Astrocyte (in vitro differentiated cells and primary cell): ENCODE measurements around the gene OMD. TPM values are rescaled to one million over a fixed set of nuclear protein-coding genes. Genes with fewer than 3 reads are reported as not detected.

ENCODE experiments used
- DNase-seq: peaks from one replicate; pipeline ENCODE4 v3.0.0-alpha.2; 2010; ENCODE audit warnings: low read depth
- FAIRE-seq: peaks from 2 replicates; lab custom pipeline; 2011; peaks lifted over from hg19 to GRCh38; lab: Jason Lieb, UNC
- H2AFZ ChIP-seq: 2 replicates; pipeline ENCODE4 v1.6.0; 2012; ENCODE audit warnings: low read depth, low read length, inconsistent platforms
- H3K27ac ChIP-seq: 2 replicates; pipeline ENCODE4 v1.5.1; 2011; ENCODE audit warnings: low read depth, low read length, inconsistent platforms
- H3K27me3 ChIP-seq: 2 replicates; pipeline ENCODE4 v1.6.0; 2011; ENCODE audit warnings: low read length, inconsistent platforms; ENCODE audit not compliant: insufficient read depth
- H3K36me3 ChIP-seq: 2 replicates; pipeline ENCODE4 v1.5.1; 2011; ENCODE audit warnings: low read length, inconsistent platforms; ENCODE audit not compliant: insufficient read depth
- H3K4me1 ChIP-seq: 2 replicates; pipeline ENCODE4 v1.5.1; 2011; ENCODE audit warnings: low read length, inconsistent platforms; ENCODE audit not compliant: insufficient read depth
- H3K4me2 ChIP-seq: 2 replicates; pipeline ENCODE4 v1.6.0; 2012; ENCODE audit warnings: low read length, inconsistent platforms
- H3K4me3 ChIP-seq: 2 replicates; pipeline ENCODE4 v1.5.1; 2011; ENCODE audit warnings: low read depth, mild to moderate bottlenecking, low read length, inconsistent platforms; ENCODE audit not compliant: insufficient read depth
- H3K79me2 ChIP-seq: 2 replicates; pipeline ENCODE4 v1.6.0; 2012; ENCODE audit warnings: mild to moderate bottlenecking, low read length, inconsistent platforms; ENCODE audit not compliant: insufficient read depth
- H3K9ac ChIP-seq: 2 replicates; pipeline ENCODE4 v1.6.0; 2012; ENCODE audit warnings: mild to moderate bottlenecking, low read length, inconsistent platforms
- H3K9me3 ChIP-seq: 2 replicates; pipeline ENCODE4 v1.5.1; 2012; ENCODE audit warnings: low read depth, mild to moderate bottlenecking, low read length, inconsistent platforms; ENCODE audit not compliant: insufficient read depth
- H4K20me1 ChIP-seq: 2 replicates; pipeline ENCODE4 v1.6.0; 2012; ENCODE audit warnings: low read length, inconsistent platforms; ENCODE audit not compliant: insufficient read depth
- H3K27ac Mint-ChIP-seq: one replicate; pipeline ENCODE4 v1.8.0; 2021; ENCODE audit warnings: mild to moderate bottlenecking, mixed read lengths; ENCODE audit not compliant: unreplicated experiment
- H3K27me3 Mint-ChIP-seq: one replicate; pipeline ENCODE4 v1.8.0; 2021; ENCODE audit warnings: low read depth, mixed read lengths; ENCODE audit not compliant: unreplicated experiment
- H3K36me3 Mint-ChIP-seq: one replicate; pipeline ENCODE4 v1.8.0; 2021; ENCODE audit warnings: low read depth, mixed read lengths; ENCODE audit not compliant: unreplicated experiment
- H3K4me1 Mint-ChIP-seq: one replicate; pipeline ENCODE4 v1.8.0; 2021; ENCODE audit warnings: low read depth, mixed read lengths; ENCODE audit not compliant: unreplicated experiment
- H3K4me3 Mint-ChIP-seq: one replicate; pipeline ENCODE4 v1.8.0; 2021; ENCODE audit warnings: mild to moderate bottlenecking, moderate library complexity, mixed read lengths; ENCODE audit not compliant: unreplicated experiment
- H3K9me3 Mint-ChIP-seq: one replicate; pipeline ENCODE4 v1.8.0; 2021; ENCODE audit warnings: mild to moderate bottlenecking, mixed read lengths; ENCODE audit not compliant: unreplicated experiment
- CTCF ChIP-seq: IDR thresholded peaks from 2 replicates; pipeline ENCODE4 v1.5.1; 2011; ENCODE audit warnings: low read depth, mild to moderate bottlenecking, inconsistent platforms, low read length, moderate library complexity; ENCODE audit not compliant: insufficient read depth
- EZH2 ChIP-seq: IDR thresholded peaks from 2 replicates; pipeline ENCODE4 v1.6.1; 2012; ENCODE audit warnings: mild to moderate bottlenecking, low read length, inconsistent platforms; ENCODE audit not compliant: insufficient read depth
- total RNA-seq: library from RNA; stranded (reverse); gene quantifications from 2 replicates; pipeline ENCODE4 v1.2.1, GENCODE V29; 2021

OMD gene
- total RNA-seq, 1 donor from 2014 or later = not detected

- Histone ChIP-seq H3K9ac (no peak overlapping the region), H2AFZ (no peak overlapping the region), H3K79me2 (no peaks in the 10 kb centered on the region), H3K4me1 (no peaks in the 10 kb centered on the region), H3K4me2 (no peak overlapping the region), H3K36me3 (no peaks in the 10 kb centered on the region), H3K4me3 (no peak overlapping the region), H4K20me1 (no peaks in the 10 kb centered on the region), H3K27ac (no peak overlapping the region), H3K9me3 (no peaks in the 10 kb centered on the region), H3K27me3 (no peaks in the 10 kb centered on the region)
- H3K9me3 Mint-ChIP-seq = no peaks in the 10 kb centered on the region
- TF ChIP-seq CTCF (no peak), EZH2 (no peak)
- FAIRE-seq = no peak
- no peaks in the 10 kb centered on the region for H3K27me3 Mint-ChIP-seq
- DNase-seq = no peak
- no peaks in the 10 kb centered on the region for H3K4me1 Mint-ChIP-seq
- no peaks in the 10 kb centered on the region for H3K36me3 Mint-ChIP-seq
- no peak overlapping the region for H3K4me3 Mint-ChIP-seq
- no peak overlapping the region for H3K27ac Mint-ChIP-seq
These were observed 8.1 kb upstream of the OMD start for GRCh38 chr9:92432350-92432749.

- Histone ChIP-seq H3K4me2 (no peak overlapping the region), H3K9ac (no peak overlapping the region), H3K9me3 (no peaks in the 10 kb centered on the region), H3K4me3 (no peak overlapping the region), H3K79me2 (no peaks in the 10 kb centered on the region), H3K27ac (no peak overlapping the region), H3K4me1 (no peaks in the 10 kb centered on the region), H3K36me3 (no peaks in the 10 kb centered on the region), H3K27me3 (no peaks in the 10 kb centered on the region), H4K20me1 (no peaks in the 10 kb centered on the region), H2AFZ (no peak overlapping the region)
- Mint-ChIP-seq H3K4me1 (peaks cover 2% of the 10 kb centered on the region), H3K27ac (no peak overlapping the region), H3K4me3 (no peak overlapping the region), H3K9me3 (no peaks in the 10 kb centered on the region), H3K36me3 (no peaks in the 10 kb centered on the region), H3K27me3 (no peaks in the 10 kb centered on the region)
- no peak for DNase-seq
- TF ChIP-seq EZH2 = no peak
- no peak for TF ChIP-seq CTCF
- FAIRE-seq = no peak
These were observed 5.6 kb upstream of the OMD start for GRCh38 chr9:92429836-92430235.

- DNase-seq (no peak), FAIRE-seq (no peak)
- TF ChIP-seq EZH2 (no peak), CTCF (no peak)
- no peaks in the 10 kb centered on the region for H3K36me3 Mint-ChIP-seq
- Histone ChIP-seq H3K9me3 (no peaks in the 10 kb centered on the region), H3K4me3 (no peak overlapping the region), H3K36me3 (no peaks in the 10 kb centered on the region), H3K27ac (no peak overlapping the region), H3K4me1 (no peaks in the 10 kb centered on the region), H3K9ac (no peak overlapping the region), H2AFZ (no peak overlapping the region), H3K79me2 (no peaks in the 10 kb centered on the region), H3K4me2 (no peak overlapping the region), H3K27me3 (no peaks in the 10 kb centered on the region), H4K20me1 (no peaks in the 10 kb centered on the region)
- H3K4me1 Mint-ChIP-seq = peaks cover 2% of the 10 kb centered on the region
- no peaks in the 10 kb centered on the region for H3K9me3 Mint-ChIP-seq
- H3K27me3 Mint-ChIP-seq = no peaks in the 10 kb centered on the region
- H3K27ac Mint-ChIP-seq = no peak overlapping the region
- no peak overlapping the region for H3K4me3 Mint-ChIP-seq
These were observed 2.4 kb upstream of the OMD start for GRCh38 chr9:92426501-92427145.
